Measurements from ENCODE around the gene IL11. TPM values are rescaled to one million over a fixed set of nuclear protein-coding genes. Genes with fewer than 3 reads are reported as not detected.

IL11 gene
- total RNA-seq, 4 donors from 2014 or later: not detected

DNA sequence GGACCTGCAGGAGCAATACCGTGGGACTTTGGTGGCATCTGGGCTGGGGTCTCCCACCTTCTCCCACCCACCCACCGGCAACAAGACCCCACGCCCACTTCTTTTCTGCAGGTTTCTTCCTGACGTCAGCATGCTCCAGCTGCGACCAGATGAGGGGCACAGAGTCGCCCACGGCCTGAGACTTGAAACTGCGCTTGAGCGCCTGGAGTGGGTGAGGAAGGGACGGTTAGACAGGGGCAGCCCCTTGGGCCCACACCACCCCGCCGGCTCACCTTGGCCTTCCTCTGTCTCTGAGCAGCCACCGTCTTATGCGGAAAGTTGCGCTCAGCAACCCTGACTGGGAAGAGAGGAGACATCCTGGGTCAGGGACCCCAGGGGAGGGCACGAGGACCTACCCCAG lies 9.4 kb downstream of the IL11 start:
- DNase-seq: no peak
- no peaks in the 10 kb centered on the region for H3K36me3 ChIP-seq
- H3K4me3 ChIP-seq: no peak overlapping the region
- H3K9me3 ChIP-seq: no peaks in the 10 kb centered on the region
- H3K27me3 ChIP-seq: no peaks in the 10 kb centered on the region
- no peaks in the 10 kb centered on the region for H3K4me1 ChIP-seq
- TF ChIP-seq POLR2A (IDR thresholded peaks at IDR 0.05): no peak
- TF ChIP-seq, protein P1, sequence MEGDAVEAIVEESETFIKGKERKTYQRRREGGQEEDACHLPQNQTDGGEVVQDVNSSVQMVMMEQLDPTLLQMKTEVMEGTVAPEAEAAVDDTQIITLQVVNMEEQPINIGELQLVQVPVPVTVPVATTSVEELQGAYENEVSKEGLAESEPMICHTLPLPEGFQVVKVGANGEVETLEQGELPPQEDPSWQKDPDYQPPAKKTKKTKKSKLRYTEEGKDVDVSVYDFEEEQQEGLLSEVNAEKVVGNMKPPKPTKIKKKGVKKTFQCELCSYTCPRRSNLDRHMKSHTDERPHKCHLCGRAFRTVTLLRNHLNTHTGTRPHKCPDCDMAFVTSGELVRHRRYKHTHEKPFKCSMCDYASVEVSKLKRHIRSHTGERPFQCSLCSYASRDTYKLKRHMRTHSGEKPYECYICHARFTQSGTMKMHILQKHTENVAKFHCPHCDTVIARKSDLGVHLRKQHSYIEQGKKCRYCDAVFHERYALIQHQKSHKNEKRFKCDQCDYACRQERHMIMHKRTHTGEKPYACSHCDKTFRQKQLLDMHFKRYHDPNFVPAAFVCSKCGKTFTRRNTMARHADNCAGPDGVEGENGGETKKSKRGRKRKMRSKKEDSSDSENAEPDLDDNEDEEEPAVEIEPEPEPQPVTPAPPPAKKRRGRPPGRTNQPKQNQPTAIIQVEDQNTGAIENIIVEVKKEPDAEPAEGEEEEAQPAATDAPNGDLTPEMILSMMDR (IDR thresholded peaks at IDR 0.05): no peak
- H3K27ac ChIP-seq: no peak overlapping the region

DNA sequence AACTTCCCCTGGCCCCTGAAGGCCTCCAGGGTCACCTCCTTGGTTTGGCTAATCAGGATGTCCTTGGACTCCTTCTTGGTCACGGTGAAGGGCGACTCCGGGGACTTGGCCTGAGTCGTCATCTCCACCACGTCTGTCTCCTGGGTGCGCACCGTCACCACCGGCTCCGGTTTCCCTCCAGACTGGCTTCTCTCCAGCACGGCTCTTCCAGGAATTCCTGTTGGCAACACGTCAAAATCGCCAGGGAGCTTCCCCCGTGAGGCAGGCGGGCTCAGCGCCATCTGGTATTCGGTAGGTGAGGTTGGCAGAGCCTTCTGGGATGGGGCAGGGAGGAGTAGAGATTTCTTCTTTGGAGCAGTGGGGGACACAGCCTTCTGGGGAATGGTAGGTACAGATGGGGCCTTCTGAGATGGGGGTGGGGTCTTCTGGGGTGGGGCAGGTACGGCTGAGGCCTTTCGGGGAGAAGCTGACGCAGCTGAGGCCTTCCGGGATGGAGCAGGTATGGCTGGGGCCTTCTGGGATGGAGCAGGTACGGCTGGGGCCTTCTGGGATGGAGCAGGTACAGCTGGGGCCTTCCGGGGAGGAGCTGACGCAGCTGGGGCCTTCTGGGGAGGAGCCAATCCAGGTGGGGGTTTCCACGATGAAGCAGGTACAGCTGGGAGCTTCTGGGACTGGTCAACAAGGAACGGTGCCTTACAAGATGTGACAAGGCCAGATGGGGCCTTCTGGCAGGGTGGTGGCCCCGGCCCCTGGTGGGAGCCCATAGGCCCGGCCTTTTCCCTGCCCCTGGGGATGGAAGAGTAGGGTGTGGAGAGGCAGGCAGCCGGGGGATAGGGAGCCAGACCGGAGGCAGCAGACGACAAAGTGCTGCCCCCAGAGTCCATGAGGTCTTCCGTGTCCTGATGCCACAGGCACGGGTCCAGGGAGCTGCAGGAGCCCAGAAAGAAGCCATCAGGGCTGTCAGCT lies 11.0 kb downstream of the IL11 start:
- DNase-seq: no peak
- H3K4me1 ChIP-seq: peaks cover 2 to 7% (median 5%) of the 10 kb centered on the region in 4 donors
- peaks cover 0 to 6% of the 10 kb centered on the region in 2 donors for H3K27me3 ChIP-seq
- no peaks in the 10 kb centered on the region for H3K36me3 ChIP-seq
- TF ChIP-seq POLR2A (IDR thresholded peaks at IDR 0.05): no peak
- TF ChIP-seq, protein P1 (IDR thresholded peaks at IDR 0.05): no peak
- H3K27ac ChIP-seq: no peak overlapping the region
- no peaks in the 10 kb centered on the region for H3K9me3 ChIP-seq
- no peak overlapping the region for H3K4me3 ChIP-seq

DNA sequence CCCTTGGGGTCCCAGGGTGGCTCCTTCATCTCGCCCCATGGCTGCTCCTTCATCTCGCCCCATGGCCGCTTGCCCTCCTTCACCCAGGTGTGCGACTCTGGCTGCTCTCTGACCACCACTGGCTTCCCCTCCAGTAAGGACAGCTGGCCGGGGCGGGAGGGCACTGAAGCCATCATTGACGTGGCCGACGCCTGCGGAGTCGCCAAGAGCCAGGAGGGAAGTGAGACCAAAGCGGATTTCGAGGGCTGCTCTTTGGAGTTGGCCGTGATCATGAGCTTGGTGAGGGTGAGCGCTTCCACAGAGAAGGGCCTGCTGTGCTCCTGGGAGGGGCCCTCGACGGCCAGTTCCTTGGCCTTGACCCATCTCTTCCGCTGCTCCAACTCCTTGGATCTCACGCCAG lies 11.8 kb downstream of the IL11 start:
- no peak overlapping the region for H3K4me3 ChIP-seq
- no peak for DNase-seq

DNA sequence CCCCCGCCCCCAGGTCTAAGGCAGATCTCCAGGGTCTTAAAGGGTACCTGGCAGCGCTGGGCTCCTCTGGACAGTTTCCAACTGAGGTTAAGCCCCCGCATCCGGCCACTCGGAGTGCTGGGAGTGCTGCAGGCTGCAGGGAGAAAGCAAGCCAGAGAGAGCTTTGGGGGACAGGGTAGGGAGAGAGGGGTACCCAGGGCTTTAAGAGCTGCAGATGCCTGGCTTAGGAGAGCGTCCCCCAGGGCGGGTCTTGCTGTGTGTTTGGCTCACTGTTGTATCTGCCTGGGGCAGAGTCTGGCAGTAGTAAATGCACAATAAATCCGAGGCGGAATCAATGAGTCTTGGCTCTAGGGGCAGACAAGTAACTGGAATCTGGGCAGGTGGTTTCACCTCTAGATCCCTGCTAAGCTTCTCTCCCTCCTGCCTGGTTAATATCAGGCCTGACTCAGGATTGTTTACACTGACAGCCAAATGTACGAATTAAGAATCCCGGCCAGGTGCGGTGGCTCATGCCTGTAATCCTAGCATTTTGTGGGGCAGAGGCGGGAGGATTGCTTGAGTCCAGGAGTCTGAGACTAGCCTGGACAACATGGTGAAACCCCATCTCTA lies 14.9 kb downstream of the IL11 start:
- Histone ChIP-seq H3K36me3 (no peaks in the 10 kb centered on the region), H3K4me1 (peaks cover 3 to 26% (median 11%) of the 10 kb centered on the region in 4 donors), H3K27me3 (peaks cover 0 to 27% of the 10 kb centered on the region in 2 donors), H3K27ac (no peak overlapping the region), H3K9me3 (no peaks in the 10 kb centered on the region), H3K4me3 (no peak overlapping the region)
- DNase-seq: no peak
- TF ChIP-seq, protein P1 (IDR thresholded peaks at IDR 0.05): no peak
- TF ChIP-seq POLR2A (IDR thresholded peaks at IDR 0.05): no peak

More for the DNA sequence above, 11.8 kb downstream of the IL11 start:
- Histone ChIP-seq H3K27me3 (peaks cover 0 to 14% of the 10 kb centered on the region in 2 donors), H3K9me3 (no peaks in the 10 kb centered on the region), H3K36me3 (no peaks in the 10 kb centered on the region), H3K27ac (no peak overlapping the region), H3K4me1 (peaks cover 3 to 14% (median 9%) of the 10 kb centered on the region in 4 donors)
- TF ChIP-seq POLR2A (IDR thresholded peaks at IDR 0.05): no peak
- TF ChIP-seq, protein P1 (IDR thresholded peaks at IDR 0.05): no peak

DNA sequence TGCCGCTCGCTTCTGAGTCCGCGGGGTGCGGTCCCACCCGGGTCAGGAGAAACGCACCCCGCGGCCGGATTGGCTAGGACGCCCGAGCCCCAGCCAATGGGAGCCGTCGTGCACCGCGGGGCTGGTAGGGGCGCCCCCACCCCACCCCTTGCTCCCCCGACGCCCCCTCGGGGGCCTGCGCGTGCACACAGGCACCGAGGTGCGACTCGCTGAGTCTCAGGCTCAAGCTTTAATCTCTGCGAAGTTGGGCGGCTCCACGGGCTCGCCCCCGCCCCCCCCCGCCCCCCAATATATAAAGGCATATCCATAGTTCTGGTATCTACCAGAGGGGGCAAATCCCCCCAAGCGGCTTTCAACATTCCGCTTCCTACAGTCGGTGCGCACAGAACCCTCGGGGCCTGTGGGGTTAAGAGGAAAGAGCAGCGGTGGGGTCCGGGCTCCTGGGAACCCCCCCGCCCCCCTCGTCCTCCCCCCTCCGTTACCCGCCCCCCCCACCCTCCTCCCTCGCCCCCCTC lies 15.5 kb downstream of the IL11 start, which contains the start of gene COX6B2:
TSS of gene COX6B2 (minus strand) at position 22 of the 515 bp plus-strand sequence. CDS start 198 bp downstream, outside the sequence.
- Histone ChIP-seq H3K36me3 (no peaks in the 10 kb centered on the region), H3K27me3 (peaks cover 0 to 27% of the 10 kb centered on the region in 2 donors), H3K9me3 (no peaks in the 10 kb centered on the region), H3K4me1 (peaks cover 3 to 26% (median 11%) of the 10 kb centered on the region in 4 donors), H3K27ac (no peak within 1 kb of the TSS), H3K4me3 (peak within 1 kb of the TSS; percentile 21 to 51 (median 50))
- TF ChIP-seq POLR2A (IDR thresholded peaks at IDR 0.05): no peak
- TF ChIP-seq, protein P1 (IDR thresholded peaks at IDR 0.05): no peak
- DNase-seq: no peak

All from Peyer's patch (tissue), 4 donors.